Left renal pelvis (tissue), 4 donors: Measurements from ENCODE around the gene TRIML2. TPM values are rescaled to one million over a fixed set of nuclear protein-coding genes. Genes with fewer than 3 reads are reported as not detected.
"Not testable (repeated sequence)": the region's sequence is repeated elsewhere in the genome, so short reads cannot be mapped to it uniquely, and the experiment has no call there.

Experiments
- DNase-seq, 4 donors: peaks; one replicate each; pipeline ENCODE4 v3.0.0-alpha.2; 2013; ENCODE audit warnings: low read depth in 4 of 4, low spot score in 3 of 4
- polyA plus RNA-seq, 4 donors: library from polyadenylated mRNA; unstranded; fragments of 120-200 nt; gene quantifications; one replicate each; pipeline ENCODE4 v1.2.1, GENCODE V29; 2013; ENCODE audit not compliant: insufficient read length in 4 of 4

TRIML2 gene
- polyA plus RNA-seq, 4 donors, result 0.26 to 0.32 (median 0.29) TPM; not detected in 1

DNA sequence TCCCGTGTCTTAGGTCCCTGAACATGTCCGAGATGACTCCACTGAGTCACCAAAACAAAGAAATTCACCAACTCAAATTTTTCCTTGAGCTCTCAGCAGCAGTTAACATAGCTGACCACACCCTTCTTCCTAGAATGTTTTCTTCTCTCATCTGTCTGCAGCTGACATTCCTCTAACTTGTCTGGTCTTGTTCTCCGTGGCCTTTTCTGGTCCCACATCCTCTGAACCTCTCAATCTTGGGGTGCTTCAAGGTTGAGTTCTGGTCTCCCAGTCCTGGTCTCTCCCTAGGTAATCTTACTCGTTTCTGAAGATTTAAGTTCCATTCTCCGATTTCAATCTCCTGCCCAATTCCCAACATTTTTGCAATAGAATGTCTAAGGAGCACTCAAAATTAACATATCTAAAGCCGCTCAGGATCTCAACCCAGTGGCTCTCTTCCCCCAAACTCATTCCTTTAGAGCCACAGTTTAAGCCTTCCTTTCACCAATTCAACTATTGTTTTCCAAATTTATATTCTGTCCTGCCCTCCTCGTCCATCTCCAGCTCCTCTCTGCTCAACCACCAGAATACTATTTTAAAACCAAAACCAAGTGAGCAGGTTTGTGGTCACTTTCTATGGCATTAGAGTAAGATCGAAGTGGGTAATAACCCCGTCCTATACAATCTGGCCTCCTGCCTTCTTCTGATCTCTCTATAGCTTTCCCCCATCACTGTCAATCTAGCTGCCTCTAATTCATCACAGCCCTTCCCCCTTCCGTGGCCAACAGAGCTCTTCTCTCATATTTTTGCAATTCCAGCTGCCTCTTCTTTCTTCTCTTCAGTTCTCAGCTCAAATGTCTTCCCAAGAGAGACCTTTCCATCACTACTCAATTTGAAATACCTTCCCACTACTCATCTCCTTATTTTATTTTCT, 1.2 kb downstream of the TRIML2 start:
- no peak for DNase-seq

DNA sequence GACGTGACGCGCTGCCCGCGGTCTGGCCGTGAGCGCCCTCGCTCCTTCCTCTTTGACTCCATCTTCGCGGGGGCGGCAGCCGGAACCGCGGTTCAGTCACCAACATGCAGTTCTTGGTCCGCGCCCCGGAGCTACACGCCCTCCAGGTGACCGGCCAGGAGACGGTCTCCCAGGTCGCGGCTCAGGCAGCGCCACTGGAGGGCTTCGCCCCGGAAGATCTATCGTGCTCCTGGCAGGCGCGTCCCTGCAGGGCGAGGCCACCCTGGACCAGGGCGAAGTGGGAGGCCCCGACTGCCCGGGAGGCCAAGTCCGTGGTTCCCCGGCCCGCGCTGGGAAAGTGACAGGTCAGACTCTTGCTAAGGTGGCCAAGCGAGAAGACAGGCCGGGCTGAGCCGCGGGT, 2.9 kb downstream of the TRIML2 start:
- DNase-seq, result no peak

DNA sequence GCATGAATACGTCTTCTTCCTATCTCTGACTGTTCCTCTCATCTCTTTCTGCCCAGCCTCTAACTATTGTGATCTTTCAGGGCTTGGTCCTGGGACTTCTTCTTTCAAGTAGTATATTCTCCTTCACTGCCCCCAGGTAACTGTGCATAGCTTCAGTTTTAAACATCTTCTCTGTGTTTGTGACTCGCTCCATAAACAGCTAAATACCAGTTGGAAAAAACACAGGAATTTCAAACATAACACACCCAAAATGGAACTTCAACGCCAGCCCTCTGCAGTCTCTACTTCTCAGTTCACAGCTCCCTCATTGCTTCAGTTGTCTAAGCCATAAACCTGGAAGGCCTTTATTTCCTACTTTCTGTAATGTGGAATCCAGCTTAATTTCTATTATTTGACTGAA, 16.6 kb downstream of the TRIML2 start:
- no peak for DNase-seq

DNA sequence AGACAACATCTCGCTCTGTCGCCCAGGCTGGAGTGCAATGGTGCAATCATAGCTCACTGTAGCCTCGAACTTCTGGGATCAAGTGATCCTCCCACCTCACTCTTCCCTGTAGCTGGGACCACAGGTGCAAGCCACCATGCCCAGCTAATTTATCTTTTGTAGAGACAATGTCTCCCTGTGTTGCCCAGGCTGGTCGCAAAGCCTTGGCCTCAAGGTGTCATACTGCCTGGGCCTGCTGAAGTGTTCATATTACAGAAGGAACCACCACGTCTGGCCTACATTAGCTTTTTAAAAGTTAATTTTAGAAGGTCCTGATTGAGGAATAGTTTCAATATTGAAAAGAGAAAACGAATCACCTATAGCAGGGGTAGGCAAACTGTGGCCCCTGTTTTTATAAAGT, 22.5 kb downstream of the TRIML2 start:
- DNase-seq, result no peak

DNA sequence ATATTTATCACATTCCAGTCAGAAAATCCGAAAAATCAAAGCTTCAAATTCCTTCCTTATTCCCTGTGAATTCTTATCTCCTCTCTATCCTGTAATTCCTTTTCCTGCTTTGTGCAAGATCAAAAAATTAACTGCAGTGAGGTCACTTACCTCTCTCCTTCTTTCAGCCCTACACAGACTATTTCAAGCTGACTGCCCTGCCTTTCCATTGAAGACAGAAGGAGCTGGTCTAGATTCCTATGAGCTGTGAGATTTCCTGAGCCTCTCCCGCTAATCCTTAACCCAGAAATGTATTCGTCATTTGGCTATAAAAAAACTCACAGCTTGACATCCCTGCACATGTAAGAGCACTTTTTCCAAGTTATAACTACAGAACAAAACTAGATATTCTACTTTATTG, 26.6 kb downstream of the TRIML2 start:
- no peak for DNase-seq

DNA sequence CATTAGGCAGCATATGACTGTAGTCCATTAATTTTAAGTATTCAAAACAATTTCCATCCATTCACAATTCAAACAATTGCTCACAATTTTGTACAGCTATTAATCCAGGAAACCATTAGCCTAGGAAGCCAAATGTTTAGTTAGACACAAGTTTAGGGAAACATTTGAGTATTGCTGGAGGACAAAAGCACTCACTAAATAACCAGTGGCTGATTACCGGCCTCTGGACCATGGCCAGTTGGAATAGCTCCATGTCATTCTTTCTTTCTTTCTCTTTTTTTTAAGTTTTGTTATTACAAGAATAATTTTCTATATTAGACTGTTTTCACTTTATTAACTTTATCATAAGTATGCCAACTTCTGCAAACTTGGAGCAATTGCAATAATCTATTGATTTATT, 31.3 kb downstream of the TRIML2 start:
- no peak for DNase-seq

DNA sequence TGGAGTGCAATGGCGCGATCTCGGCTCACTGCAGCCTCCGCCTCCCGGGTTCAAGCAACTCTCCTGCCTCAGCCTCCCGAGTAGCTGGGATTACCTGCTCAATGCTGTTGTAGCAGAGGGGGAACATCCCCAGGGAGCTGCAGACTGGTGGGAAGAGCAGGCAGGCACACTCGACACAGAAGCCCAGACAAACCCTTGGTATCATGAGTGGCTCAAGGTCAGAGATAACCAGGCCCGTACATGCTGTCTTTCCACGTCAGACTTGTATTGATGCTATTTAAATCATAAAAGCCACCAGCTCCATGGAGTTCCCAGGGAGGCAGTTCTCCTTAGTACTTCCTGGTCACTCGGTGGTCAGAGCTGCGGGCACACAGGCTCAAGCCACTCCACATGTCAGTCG, 33.2 kb downstream of the TRIML2 start:
- DNase-seq, result no peak

DNA sequence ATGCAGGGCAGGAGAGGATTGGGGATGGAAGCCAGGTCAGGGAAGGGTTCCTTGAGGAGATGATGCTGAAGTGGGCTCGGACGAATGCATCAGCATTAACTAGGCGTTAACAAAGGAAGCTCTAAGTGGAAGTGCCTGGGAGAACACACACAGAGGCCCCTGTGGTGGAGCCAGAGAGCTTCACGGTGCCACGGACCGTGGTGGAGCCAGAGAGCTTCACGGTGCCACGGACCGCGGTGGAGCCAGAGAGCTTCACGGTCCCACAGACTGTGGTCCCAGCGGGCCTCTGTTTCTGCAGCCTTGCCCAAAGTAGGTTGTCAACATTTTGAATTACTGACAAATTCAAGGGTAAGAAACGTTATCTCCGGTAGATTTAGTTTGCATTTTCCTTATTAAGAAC, 48.3 kb downstream of the TRIML2 start:
- DNase-seq, result no peak

DNA sequence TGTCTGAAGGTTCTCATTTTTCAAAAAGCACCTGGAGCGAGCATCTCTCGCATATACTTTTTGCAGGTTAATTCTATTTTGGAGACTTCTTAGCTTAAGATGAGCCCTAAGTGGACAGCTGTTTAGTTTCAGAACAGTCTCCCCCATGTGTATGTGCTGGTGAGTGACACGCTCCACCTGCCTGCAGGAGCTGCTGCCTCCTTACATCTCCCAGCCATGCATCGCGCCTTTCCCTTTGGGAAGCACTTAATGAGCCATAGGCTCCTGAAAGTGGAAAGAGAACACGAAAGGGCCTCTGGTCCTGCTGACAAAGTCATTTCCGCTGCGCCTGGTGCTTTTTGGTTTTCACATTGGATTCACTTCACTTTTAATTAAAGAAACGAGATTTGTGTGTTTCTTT, 56.1 kb downstream of the TRIML2 start:
- DNase-seq, result peak in 3 of 4 donors; percentile 6 to 37 (median 18)

DNA sequence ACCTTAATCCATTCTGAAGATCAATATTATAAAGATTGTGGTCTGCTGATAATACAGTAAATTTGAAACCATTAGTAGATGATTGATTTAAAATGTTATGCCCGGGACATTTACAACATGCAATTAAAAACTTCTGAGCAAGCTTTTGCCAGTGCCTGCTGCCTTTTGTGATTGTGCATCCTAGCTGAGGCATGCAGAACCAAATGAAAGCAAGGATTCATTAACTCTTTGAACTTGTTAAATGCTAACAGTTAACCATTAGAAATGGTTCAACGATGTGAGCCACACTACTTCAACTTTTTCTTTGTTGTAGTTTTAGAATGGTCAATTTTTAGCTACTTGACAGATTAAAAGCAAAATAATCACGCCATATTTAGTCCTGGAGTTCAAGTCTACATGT, 62.7 kb downstream of the TRIML2 start:
- no peak for DNase-seq

DNA sequence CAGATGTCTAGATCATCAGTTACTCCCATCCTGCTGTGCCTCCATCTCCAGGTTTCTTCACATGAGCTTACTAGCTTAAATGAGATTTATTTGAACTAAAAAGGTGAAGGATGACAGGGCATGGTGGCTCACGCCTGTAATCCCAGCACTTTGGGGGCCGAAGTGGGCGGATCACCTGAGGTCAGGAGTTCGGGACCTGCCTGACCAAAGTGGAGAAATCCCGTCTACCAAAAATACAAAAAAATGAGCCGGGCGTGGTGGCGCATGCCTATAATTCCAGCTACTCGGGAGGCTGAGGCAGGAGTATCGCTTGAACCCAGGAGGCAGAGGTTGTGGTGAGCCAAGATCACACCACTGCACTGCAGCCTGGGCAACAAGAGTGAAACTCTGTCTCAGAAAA, 63.9 kb downstream of the TRIML2 start:
- DNase-seq, result not testable (repeated sequence)

DNA sequence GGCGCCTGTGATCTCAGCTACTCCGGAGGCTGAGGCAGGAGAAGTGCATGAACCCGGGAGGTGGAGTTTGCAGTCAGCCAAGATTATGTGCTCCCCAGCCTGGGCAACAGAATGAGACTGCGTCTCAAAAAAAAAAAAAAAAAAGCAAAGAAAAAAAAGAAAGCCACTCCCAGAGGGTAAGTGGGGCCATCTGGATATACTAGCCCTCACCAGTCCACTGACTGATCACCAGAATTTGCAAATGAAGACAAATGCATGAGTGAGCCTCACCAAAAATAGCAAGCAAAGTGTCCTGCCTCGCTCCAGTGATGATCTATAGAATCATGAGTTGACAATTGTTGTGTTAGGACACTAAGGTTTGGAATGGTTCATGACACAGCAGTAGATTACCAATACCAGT, 66.2 kb downstream of the TRIML2 start:
- no peak for DNase-seq

DNA sequence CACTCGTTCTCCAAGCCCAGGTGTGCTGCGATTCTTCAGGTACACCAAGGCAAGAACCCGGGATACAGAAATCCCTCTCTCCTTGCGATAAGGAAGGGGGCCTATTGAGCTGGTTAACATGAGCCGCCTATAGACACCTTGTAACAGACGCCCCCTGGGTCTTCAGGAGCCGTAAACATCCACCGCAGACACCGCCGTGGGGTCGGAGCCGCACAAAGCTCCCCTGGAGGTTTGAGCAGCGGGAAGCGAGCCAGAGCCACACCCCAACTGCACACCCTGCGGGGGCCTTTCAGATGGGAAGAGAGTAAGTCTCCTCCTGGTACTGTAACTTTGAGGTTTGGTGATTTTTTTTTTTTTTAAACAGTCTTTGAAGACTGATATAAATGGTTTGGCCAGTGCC, 67.2 kb downstream of the TRIML2 start:
- no peak for DNase-seq

DNA sequence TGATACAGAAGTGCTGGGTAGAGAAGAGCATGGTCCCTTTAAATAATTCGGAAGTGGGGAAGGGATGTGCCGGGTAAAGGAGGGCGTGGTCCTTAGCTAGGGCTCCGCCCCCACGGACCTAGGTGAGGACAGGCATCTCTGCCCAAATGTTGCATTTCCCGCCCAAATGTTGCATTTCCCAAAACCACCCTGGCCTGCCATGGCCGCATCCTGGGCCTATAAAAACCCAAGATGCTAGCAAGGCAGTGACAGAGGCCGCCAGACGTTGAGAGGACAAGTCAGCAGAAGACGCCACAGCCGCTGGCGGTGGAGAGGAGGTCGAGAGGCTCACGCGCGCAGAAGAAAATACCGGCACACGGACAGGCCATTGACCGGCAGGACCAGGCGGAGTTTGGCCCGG, 67.7 kb downstream of the TRIML2 start:
- DNase-seq, result no peak

Other genes starting within 250 kb of the TRIML2 start
- 1 to 10 TPM in 3 of 4 donors, under 1 TPM in 1; 0.27 to 1.6 (median 1.4) TPM for gene ZFP42, start 113.8 kb downstream of the TRIML2 start, polyA plus RNA-seq
- not detected for gene TRIML1, start 29.8 kb upstream of the TRIML2 start, polyA plus RNA-seq